ENCODE measurements around the gene DNAJB14.

The DNAJB14 gene

GRCh38 chr4:99943904-99944437 is 2.4 kb downstream of the DNAJB14 start:
- DNase-seq, result no peak

- no peak for DNase-seq
These were observed 8.1 kb downstream of the DNAJB14 start for GRCh38 chr4:99938243-99938753.

- peak in 1 of 6 experiments; percentile 9 for DNase-seq
These were observed 11.5 kb downstream of the DNAJB14 start for GRCh38 chr4:99934891-99935290.

GRCh38 chr4:99927566-99927965 is 18.9 kb downstream of the DNAJB14 start:
- no peak for DNase-seq

- DNase-seq, result peak in 3 of 6 experiments; percentile 12 to 39 (median 32)
These were observed 25.2 kb downstream of the DNAJB14 start for GRCh38 chr4:99921174-99921573.

- no peak for DNase-seq
These were observed 27.8 kb downstream of the DNAJB14 start for GRCh38 chr4:99918656-99919055.

- DNase-seq, result no peak
These were observed 28.8 kb downstream of the DNAJB14 start for GRCh38 chr4:99917575-99917974.

- no peak for DNase-seq
These were observed 31.0 kb downstream of the DNAJB14 start for GRCh38 chr4:99915449-99915848.

- no peak for DNase-seq
These were observed 51.4 kb downstream of the DNAJB14 start for GRCh38 chr4:99894998-99895397.

- DNase-seq, result peak; percentile 78 to 89 (median 86)
These were observed 52.0 kb downstream of the DNAJB14 start, which contains the start of gene LAMTOR3 for GRCh38 chr4:99894161-99894997. LAMTOR3 (minus strand) TSS chr4:99894427; CDS start chr4:99893963, 464 bp downstream.

GRCh38 chr4:99893839-99894160 is 52.6 kb downstream of the DNAJB14 start:
- no peak for DNase-seq

- no peak for DNase-seq
These were observed 53.4 kb downstream of the DNAJB14 start for GRCh38 chr4:99893029-99893428.

- DNase-seq, result no peak
These were observed 55.1 kb downstream of the DNAJB14 start for GRCh38 chr4:99891351-99891750.

- DNase-seq, result no peak
These were observed 58.6 kb downstream of the DNAJB14 start for GRCh38 chr4:99887837-99888236.

GRCh38 chr4:99886146-99886545 is 60.3 kb downstream of the DNAJB14 start:
- DNase-seq, result no peak

GRCh38 chr4:99885687-99886086 is 60.7 kb downstream of the DNAJB14 start:
- no peak for DNase-seq

GRCh38 chr4:99885063-99885664 is 61.3 kb downstream of the DNAJB14 start:
- DNase-seq, result peak in 5 of 6 experiments; percentile 10 to 58 (median 16)

GRCh38 chr4:99879458-99879857 is 67.0 kb downstream of the DNAJB14 start:
- no peak for DNase-seq

- DNase-seq, result no peak
These were observed 67.8 kb downstream of the DNAJB14 start for GRCh38 chr4:99878604-99879003.

GRCh38 chr4:99876946-99877345 is 69.5 kb downstream of the DNAJB14 start:
- no peak for DNase-seq

- no peak for DNase-seq
These were observed 71.3 kb downstream of the DNAJB14 start for GRCh38 chr4:99875071-99875470.

GRCh38 chr4:99872570-99872969 is 73.8 kb downstream of the DNAJB14 start:
- DNase-seq, result no peak

GRCh38 chr4:99868126-99868596 is 78.3 kb downstream of the DNAJB14 start:
- no peak for DNase-seq

GRCh38 chr4:99863804-99864203 is 82.6 kb downstream of the DNAJB14 start:
- no peak for DNase-seq

All from stimulated activated naive CD4-positive, alpha-beta T cell (primary cell).